ENCODE measurements around the gene SEL1L3. TPM values are rescaled to one million over a fixed set of nuclear protein-coding genes. Genes with fewer than 3 reads are reported as not detected.
A peak's percentile ranks its signal among the peaks of the same experiment; 100 is the strongest.
"Not testable (repeated sequence)": the region's sequence is repeated elsewhere in the genome, so short reads cannot be mapped to it uniquely, and the experiment has no call there.

The SEL1L3 gene
- 1 to 10 TPM; 1.4 to 4.3 (median 3.0) TPM for total RNA-seq
- 1 to 10 TPM; 1.0 to 1.6 (median 1.3) TPM for polyA plus RNA-seq
- long read RNA-seq, donor 1, full-length matches to known transcripts = 1 of 2 reads
- long read RNA-seq, donor 1, partial matches to known transcripts = 1 of 2 reads
- long read RNA-seq, donor 1, other reads (novel, unspliced or antisense) = 0 of 2 reads
- long read RNA-seq, donor 2, partial matches to known transcripts = 0 of 1 reads
- long read RNA-seq, donor 2, other reads (novel, unspliced or antisense) = 1 of 1 reads

DNA sequence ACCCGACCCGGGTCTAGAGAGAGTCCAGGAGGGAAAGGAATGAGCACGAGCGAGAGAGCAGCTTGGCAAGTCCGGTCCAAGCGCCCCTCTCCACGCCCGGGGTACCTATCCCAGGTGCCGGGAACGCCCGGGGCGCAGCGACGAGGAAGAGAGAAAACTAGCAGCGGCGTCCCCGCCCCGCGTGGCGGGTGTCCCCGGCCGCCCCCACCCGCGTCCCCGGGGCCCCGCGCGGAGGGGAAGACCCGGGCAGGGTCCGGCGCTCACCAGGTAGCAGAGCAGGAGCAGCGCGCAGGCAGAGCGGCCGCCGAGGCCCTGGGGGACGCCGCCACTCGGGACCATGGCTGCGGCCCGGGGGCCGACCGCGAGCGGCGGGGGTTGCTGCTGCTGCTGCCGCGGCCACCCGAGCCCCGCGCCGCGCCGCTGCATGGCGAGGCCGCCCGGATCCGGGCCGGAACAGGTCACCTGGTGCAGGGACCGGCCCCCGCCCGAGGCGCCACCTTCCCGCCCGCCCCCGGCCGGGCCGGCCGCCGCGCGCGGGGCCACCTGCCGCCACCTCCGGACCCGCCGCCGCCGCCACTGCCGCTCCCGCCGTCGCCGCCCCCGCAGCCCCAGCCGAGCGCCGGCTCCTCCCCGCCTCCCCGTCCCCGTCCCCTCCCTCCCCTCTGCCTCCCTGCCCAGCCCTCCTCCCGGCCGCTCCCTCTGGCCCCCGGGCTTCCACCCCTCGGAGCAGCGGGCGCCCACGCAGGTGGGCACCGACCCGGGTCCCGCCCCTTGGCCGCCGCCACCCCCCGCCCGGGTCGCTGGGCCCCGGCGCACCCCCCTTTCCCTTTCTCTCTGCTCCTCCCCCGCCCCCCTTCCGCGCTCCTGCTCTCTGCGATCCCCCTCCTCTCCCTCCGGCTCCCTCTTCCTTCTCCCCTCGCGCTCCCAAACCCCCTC lies at the start of gene SEL1L3:
TSS of gene SEL1L3 (minus strand) at position 578 of the 936 bp plus-strand sequence. CDS start at position 426, 152 bp downstream.
- 2% methylated on average over 32 to 113 of the region's 115 CpGs for WGBS, 3 donors
- H3K9me3 ChIP-seq = no peaks in the 10 kb centered on the region
- intact Hi-C loops (cut with DNase I) = no loop called here
- H3K36me3 ChIP-seq (ENCODE audit: insufficient read depth in 1 of 2, low read depth in 1 of 2) = no peaks in the 10 kb centered on the region
- peak in 1 of 4 donors; percentile 12 for ATAC-seq
- H3K4me1 ChIP-seq = peaks cover 10% of the 10 kb centered on the region
- peak within 1 kb of the TSS; percentile 77 for H3K4me3 ChIP-seq
- peak; percentile 33 to 54 for DNase-seq
- TF ChIP-seq, protein P1, sequence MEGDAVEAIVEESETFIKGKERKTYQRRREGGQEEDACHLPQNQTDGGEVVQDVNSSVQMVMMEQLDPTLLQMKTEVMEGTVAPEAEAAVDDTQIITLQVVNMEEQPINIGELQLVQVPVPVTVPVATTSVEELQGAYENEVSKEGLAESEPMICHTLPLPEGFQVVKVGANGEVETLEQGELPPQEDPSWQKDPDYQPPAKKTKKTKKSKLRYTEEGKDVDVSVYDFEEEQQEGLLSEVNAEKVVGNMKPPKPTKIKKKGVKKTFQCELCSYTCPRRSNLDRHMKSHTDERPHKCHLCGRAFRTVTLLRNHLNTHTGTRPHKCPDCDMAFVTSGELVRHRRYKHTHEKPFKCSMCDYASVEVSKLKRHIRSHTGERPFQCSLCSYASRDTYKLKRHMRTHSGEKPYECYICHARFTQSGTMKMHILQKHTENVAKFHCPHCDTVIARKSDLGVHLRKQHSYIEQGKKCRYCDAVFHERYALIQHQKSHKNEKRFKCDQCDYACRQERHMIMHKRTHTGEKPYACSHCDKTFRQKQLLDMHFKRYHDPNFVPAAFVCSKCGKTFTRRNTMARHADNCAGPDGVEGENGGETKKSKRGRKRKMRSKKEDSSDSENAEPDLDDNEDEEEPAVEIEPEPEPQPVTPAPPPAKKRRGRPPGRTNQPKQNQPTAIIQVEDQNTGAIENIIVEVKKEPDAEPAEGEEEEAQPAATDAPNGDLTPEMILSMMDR (IDR thresholded peaks at IDR 0.05) = no peak
- H3K27ac ChIP-seq = peak within 1 kb of the TSS; percentile 41
- H3K27me3 ChIP-seq (ENCODE audit: insufficient read depth in 3 of 3, low read length in 2 of 3) = peaks cover 0 to 25% (median 0%) of the 10 kb centered on the region in 3 donors

DNA sequence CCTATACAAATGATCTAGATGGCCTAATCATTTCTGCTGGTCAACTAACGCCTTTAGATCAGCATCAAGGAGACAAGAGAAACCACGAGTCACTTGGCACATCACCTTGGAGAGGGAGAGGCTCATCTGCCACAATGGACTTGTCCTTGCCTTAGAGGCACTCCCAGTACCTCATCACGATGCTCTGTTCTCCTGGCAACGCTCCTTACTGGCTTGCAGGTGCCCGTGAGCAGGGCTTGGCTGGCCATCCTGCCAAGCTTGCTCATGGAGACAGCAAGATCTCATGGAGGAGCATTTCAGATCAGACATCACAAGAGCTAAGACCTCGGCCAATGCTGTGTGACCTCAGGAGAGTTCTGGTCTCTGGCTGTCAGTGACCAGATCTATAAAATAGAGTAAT lies 48.6 kb upstream of the SEL1L3 start:
- H3K27ac ChIP-seq = no peak overlapping the region
- DNase-seq = no peak
- no peak overlapping the region for H3K4me3 ChIP-seq
- no peaks in the 10 kb centered on the region for H3K27me3 ChIP-seq (ENCODE audit: insufficient read depth in 3 of 3, low read length in 2 of 3)
- H3K9me3 ChIP-seq = no peaks in the 10 kb centered on the region
- intact Hi-C loops (cut with DNase I) = no loop called here
- ATAC-seq = no peak
- TF ChIP-seq, protein P1 (IDR thresholded peaks at IDR 0.05) = no peak
- peaks cover 10% of the 10 kb centered on the region for H3K4me1 ChIP-seq
- H3K36me3 ChIP-seq (ENCODE audit: insufficient read depth in 1 of 2, low read depth in 1 of 2) = no peaks in the 10 kb centered on the region
- WGBS, 3 donors = 72 to 87% (median 82%) methylated on average over 6 of the region's 6 CpGs

DNA sequence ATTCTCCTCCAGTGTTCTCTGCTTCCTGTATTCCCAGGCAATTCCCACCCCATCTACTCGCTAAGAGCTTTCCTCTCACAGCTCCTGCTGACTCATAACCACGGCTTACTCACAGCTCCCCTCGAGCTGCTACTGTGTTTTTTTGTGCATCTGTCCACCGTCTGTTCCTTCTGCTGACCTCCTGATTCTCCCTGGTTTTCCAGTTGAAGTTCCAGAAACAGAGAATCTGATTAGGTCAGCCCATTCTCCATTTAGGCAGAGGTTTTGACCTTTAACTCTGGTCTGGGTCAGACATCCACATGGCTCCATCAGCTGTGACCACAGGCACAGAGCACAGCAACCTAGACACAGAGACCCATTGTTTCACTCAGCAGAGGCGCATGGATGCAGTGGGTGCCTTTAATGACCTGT lies 45.7 kb upstream of the SEL1L3 start:
- no peak overlapping the region for H3K27ac ChIP-seq
- H3K9me3 ChIP-seq = no peaks in the 10 kb centered on the region
- H3K4me1 ChIP-seq = peaks cover 3% of the 10 kb centered on the region
- 33 to 50% (median 42%) methylated on average over 5 of the region's 5 CpGs for WGBS, 3 donors
- no peaks in the 10 kb centered on the region for H3K36me3 ChIP-seq (ENCODE audit: insufficient read depth in 1 of 2, low read depth in 1 of 2)
- intact Hi-C loops (cut with DNase I) = no loop called here
- TF ChIP-seq, protein P1 (IDR thresholded peaks at IDR 0.05) = no peak
- no peak for DNase-seq
- no peaks in the 10 kb centered on the region for H3K27me3 ChIP-seq (ENCODE audit: insufficient read depth in 3 of 3, low read length in 2 of 3)
- no peak for ATAC-seq
- no peak overlapping the region for H3K4me3 ChIP-seq

DNA sequence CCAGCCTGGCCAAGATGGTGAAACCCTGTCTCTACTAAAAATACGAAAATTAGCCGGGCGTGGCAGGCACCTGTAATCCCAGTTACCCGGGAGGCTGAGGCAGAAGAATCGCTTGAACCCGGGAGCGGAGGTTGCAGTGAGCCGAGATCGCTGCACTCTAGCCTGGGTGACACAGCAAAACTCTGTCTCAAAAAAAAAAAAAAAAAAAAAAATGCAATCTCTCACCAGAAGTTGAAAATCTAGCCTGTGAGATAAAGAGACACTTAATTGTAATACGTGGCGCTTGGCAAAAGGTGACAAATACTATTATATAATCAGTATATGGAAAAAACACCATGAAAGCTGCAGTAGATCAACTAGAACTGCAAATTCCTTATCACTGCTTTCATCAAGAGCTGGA lies 43.3 kb upstream of the SEL1L3 start:
- H3K36me3 ChIP-seq (ENCODE audit: insufficient read depth in 1 of 2, low read depth in 1 of 2); H3K27ac ChIP-seq; H3K4me1 ChIP-seq; ATAC-seq; intact Hi-C loops (cut with DNase I); DNase-seq; H3K4me3 ChIP-seq; H3K9me3 ChIP-seq; H3K27me3 ChIP-seq (ENCODE audit: insufficient read depth in 3 of 3, low read length in 2 of 3): not testable (repeated sequence)
- WGBS, 3 donors = 96 to 98% (median 96%) methylated on average over 11 of the region's 11 CpGs

DNA sequence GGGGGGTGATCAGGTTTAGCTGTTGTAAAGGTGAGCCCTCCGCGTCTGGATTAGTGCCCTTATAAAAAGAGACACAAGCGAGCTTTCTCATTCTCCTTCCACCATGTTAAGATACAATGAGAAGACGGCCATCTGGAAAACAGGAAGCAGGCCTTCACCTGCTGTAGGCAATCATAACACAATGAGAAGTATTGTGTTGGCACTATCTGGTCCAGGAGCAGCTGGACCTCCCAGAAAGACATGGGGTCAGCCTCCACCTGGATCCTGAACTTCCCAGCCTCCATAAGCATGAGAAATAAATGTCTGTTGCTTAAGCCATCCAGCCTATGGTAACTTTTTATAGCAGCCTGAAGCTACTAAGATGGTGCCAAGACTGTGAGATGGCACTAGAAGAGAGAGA lies 42.6 kb upstream of the SEL1L3 start:
- WGBS, 3 donors = 86 to 87% (median 87%) methylated on average over 4 of the region's 4 CpGs
- no peaks in the 10 kb centered on the region for H3K36me3 ChIP-seq (ENCODE audit: insufficient read depth in 1 of 2, low read depth in 1 of 2)
- no peaks in the 10 kb centered on the region for H3K27me3 ChIP-seq (ENCODE audit: insufficient read depth in 3 of 3, low read length in 2 of 3)
- intact Hi-C loops (cut with DNase I) = no loop called here
- no peak overlapping the region for H3K27ac ChIP-seq
- H3K4me3 ChIP-seq = no peak overlapping the region
- no peaks in the 10 kb centered on the region for H3K9me3 ChIP-seq
- no peak for ATAC-seq
- TF ChIP-seq, protein P1 (IDR thresholded peaks at IDR 0.05) = no peak
- DNase-seq = no peak
- no peaks in the 10 kb centered on the region for H3K4me1 ChIP-seq
